Activated T-helper 1 cell treated with anti-CD3 and anti-CD28 coated beads, Interleukin-12 subunit alpha, Interleukin-12 subunit beta, Interleukin-2, Interleukin-4 antibody, amounts not matched to agents 30 ng/mL and 10 ng/mL and 1 ng/mL, durations not matched to agents 14 hours and 24 hours and 36 hours (primary cell): ENCODE data around the gene LMX1B. TPM values are rescaled to one million over a fixed set of nuclear protein-coding genes. Genes with fewer than 3 reads are reported as not detected.

ENCODE experiments used
- DNase-seq: peaks from one replicate; pipeline ENCODE4 v3.0.0; 2021; ENCODE audit warnings: low spot score
- H3K27ac Mint-ChIP-seq: one replicate; pipeline ENCODE4 v1.8.0; 2021; ENCODE audit warnings: mild to moderate bottlenecking, mixed read lengths
- H3K27me3 Mint-ChIP-seq: one replicate; pipeline ENCODE4 v1.8.0; 2022; ENCODE audit warnings: mild to moderate bottlenecking, moderate library complexity, mixed read lengths; ENCODE audit not compliant: insufficient read depth
- H3K36me3 Mint-ChIP-seq: one replicate; pipeline ENCODE4 v1.8.0; 2021; ENCODE audit warnings: low read depth, mixed read lengths
- H3K4me1 Mint-ChIP-seq: one replicate; pipeline ENCODE4 v1.8.0; 2021; ENCODE audit warnings: low read depth, mixed read lengths
- H3K4me3 Mint-ChIP-seq: one replicate; pipeline ENCODE4 v1.8.0; 2021; ENCODE audit warnings: mild to moderate bottlenecking, moderate library complexity, mixed read lengths
- H3K9me3 Mint-ChIP-seq: one replicate; pipeline ENCODE4 v1.8.0; 2021; ENCODE audit warnings: mixed read lengths
- intact Hi-C: fragments of 100-400 bp; cut with micrococcal nuclease; formaldehyde crosslinking; loops from one replicate; pipeline ENCODE4 v1.15.1; 2024
- total RNA-seq: library from RNA; stranded (reverse); gene quantifications from 2 replicates; pipeline ENCODE4 v1.2.3, GENCODE V29; 2022

The LMX1B gene
- total RNA-seq, 1 donor from 2014 or later: not detected

DNA sequence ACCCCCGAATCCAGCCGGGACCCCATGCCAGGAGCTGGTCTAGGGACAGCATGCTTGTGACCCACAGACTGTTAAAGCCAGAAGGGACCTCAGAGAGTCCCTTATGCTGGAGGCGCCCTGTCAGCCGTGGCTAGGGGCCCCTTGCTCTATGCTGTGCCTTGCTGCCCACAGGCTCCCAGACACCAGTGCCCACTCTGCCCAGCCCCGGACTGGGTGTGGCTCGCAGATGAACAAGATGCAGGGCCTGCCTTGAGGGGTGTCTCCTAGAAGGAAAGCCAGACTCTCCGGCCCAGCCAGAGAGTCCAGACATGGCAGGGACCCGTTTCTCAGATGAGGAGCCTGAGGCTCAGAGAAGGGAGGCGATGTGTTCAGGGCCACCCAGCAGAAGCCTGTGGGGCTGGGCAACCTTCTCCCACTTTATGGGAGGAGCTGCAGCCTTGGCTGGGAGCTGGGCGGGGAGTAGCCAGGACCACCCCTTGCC lies 85.7 kb downstream of the LMX1B start:
- no peaks in the 10 kb centered on the region for H3K9me3 Mint-ChIP-seq
- intact Hi-C loops: no loop called here

DNA sequence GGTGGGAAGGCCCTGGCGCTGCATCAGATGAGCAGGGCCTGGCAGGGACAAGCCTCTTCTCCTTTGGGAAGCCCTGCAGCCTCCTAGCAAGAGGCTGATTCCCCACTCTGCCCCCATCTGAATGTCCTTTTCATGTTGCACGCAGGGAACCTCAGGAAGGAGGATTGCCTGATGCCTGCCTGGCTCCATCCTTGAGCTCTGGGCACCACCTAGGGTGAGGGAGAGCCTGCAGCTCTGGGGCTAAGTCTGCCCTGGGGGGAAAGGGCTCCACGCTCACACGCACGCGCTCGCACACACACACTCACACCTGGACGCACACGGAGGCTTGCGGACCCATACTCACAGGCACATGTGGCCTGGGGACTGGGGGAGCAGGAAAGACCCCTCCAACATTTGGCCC lies 86.6 kb downstream of the LMX1B start:
- Mint-ChIP-seq H3K9me3 (no peaks in the 10 kb centered on the region), H3K27me3 (peaks cover 7% of the 10 kb centered on the region), H3K4me1 (peaks cover 12% of the 10 kb centered on the region), H3K27ac (no peak overlapping the region), H3K36me3 (no peaks in the 10 kb centered on the region), H3K4me3 (no peak overlapping the region)
- no peak for DNase-seq
- intact Hi-C loops: loop anchor here (10.0 kb wide), 1 partner anchor 185 kb away; no protein-coding TSS in a partner anchor

More for the DNA sequence above, 85.7 kb downstream of the LMX1B start:
- H3K4me3 Mint-ChIP-seq: no peak overlapping the region
- H3K36me3 Mint-ChIP-seq: no peaks in the 10 kb centered on the region
- H3K27ac Mint-ChIP-seq: no peak overlapping the region
- peaks cover 3% of the 10 kb centered on the region for H3K27me3 Mint-ChIP-seq
- DNase-seq: no peak
- H3K4me1 Mint-ChIP-seq: peaks cover 3% of the 10 kb centered on the region

GRCh38 chr9:126700903-126701812 lies 87.4 kb downstream of the LMX1B start:
- no peak for DNase-seq
- H3K4me1 Mint-ChIP-seq: peaks cover 15% of the 10 kb centered on the region
- H3K27ac Mint-ChIP-seq: no peak overlapping the region
- no peaks in the 10 kb centered on the region for H3K9me3 Mint-ChIP-seq
- no peak overlapping the region for H3K4me3 Mint-ChIP-seq
- H3K36me3 Mint-ChIP-seq: no peaks in the 10 kb centered on the region
- intact Hi-C loops: loop anchor here (10.0 kb wide), 1 partner anchor 186 kb away; no protein-coding TSS in a partner anchor
- H3K27me3 Mint-ChIP-seq: peaks cover 8% of the 10 kb centered on the region

DNA sequence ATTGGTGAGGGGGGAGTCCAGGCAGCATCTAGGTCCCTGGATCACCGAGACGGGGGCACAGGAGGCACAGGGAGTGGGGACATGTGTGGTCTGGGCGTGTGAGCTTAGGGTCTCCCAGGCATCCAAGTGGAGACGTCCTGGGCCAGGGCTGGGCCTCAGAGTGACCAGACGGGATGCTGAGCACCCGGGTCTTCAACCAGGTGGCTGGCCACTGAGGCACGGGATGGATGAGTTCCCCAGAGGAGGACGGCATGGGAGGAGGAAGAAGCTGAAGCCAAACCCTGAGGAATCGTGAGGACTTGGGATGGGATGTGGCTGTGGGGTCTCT lies 88.0 kb downstream of the LMX1B start:
- no peak overlapping the region for H3K27ac Mint-ChIP-seq
- H3K36me3 Mint-ChIP-seq: no peaks in the 10 kb centered on the region
- H3K9me3 Mint-ChIP-seq: no peaks in the 10 kb centered on the region
- no peak for DNase-seq
- H3K27me3 Mint-ChIP-seq: peaks cover 8% of the 10 kb centered on the region
- intact Hi-C loops: loop anchor here (10.0 kb wide), 1 partner anchor 187 kb away; no protein-coding TSS in a partner anchor
- H3K4me3 Mint-ChIP-seq: no peak overlapping the region
- peaks cover 15% of the 10 kb centered on the region for H3K4me1 Mint-ChIP-seq

GRCh38 chr9:126702151-126703001 lies 88.6 kb downstream of the LMX1B start:
- H3K27me3 Mint-ChIP-seq: peaks cover 8% of the 10 kb centered on the region
- no peak for DNase-seq
- peaks cover 15% of the 10 kb centered on the region for H3K4me1 Mint-ChIP-seq
- H3K4me3 Mint-ChIP-seq: no peak overlapping the region
- H3K27ac Mint-ChIP-seq: no peak overlapping the region
- no peaks in the 10 kb centered on the region for H3K36me3 Mint-ChIP-seq
- H3K9me3 Mint-ChIP-seq: no peaks in the 10 kb centered on the region
- intact Hi-C loops: loop anchor here (10.0 kb wide), 1 partner anchor 188 kb away; no protein-coding TSS in a partner anchor

- intact Hi-C loops: loop anchor here (10.0 kb wide), 1 partner anchor 188 kb away; no protein-coding TSS in a partner anchor
- H3K27ac Mint-ChIP-seq: no peak overlapping the region
- DNase-seq: no peak
- H3K9me3 Mint-ChIP-seq: no peaks in the 10 kb centered on the region
- H3K27me3 Mint-ChIP-seq: peaks cover 10% of the 10 kb centered on the region
- H3K4me3 Mint-ChIP-seq: no peak overlapping the region
- no peaks in the 10 kb centered on the region for H3K36me3 Mint-ChIP-seq
- H3K4me1 Mint-ChIP-seq: peaks cover 15% of the 10 kb centered on the region
Observed at GRCh38 chr9:126703002-126703865, 89.5 kb downstream of the LMX1B start.

DNA sequence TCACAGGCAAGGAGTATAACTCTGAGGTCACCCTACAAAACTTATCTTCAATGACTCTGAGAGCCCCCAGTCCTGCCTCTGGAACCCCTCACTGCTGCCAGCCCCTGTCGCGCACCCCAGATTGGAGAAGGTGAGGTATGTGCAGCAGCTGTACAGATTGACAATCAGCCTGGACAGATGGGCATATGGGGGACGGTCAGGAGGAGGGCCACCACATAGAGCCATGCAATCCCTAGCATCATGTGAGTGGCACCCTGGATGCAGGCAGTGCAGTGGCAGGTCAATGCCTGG lies 90.1 kb downstream of the LMX1B start:
- Mint-ChIP-seq H3K36me3 (no peaks in the 10 kb centered on the region), H3K4me3 (no peak overlapping the region), H3K27ac (no peak overlapping the region), H3K27me3 (peaks cover 10% of the 10 kb centered on the region), H3K9me3 (no peaks in the 10 kb centered on the region), H3K4me1 (peaks cover 15% of the 10 kb centered on the region)
- no peak for DNase-seq
- intact Hi-C loops: loop anchor here (2.0 to 10.0 kb wide), 2 partner anchors 43 to 189 kb away; no protein-coding TSS in a partner anchor

- Mint-ChIP-seq H3K27ac (no peak overlapping the region), H3K9me3 (no peaks in the 10 kb centered on the region), H3K4me3 (peak overlapping the region; percentile 8), H3K4me1 (peaks cover 15% of the 10 kb centered on the region), H3K36me3 (no peaks in the 10 kb centered on the region), H3K27me3 (peaks cover 10% of the 10 kb centered on the region)
- no peak for DNase-seq
- intact Hi-C loops: loop anchor here (2.0 to 10.0 kb wide), 2 partner anchors 42 to 190 kb away; no protein-coding TSS in a partner anchor
Observed at GRCh38 chr9:126704157-126704891, 90.6 kb downstream of the LMX1B start.

DNA sequence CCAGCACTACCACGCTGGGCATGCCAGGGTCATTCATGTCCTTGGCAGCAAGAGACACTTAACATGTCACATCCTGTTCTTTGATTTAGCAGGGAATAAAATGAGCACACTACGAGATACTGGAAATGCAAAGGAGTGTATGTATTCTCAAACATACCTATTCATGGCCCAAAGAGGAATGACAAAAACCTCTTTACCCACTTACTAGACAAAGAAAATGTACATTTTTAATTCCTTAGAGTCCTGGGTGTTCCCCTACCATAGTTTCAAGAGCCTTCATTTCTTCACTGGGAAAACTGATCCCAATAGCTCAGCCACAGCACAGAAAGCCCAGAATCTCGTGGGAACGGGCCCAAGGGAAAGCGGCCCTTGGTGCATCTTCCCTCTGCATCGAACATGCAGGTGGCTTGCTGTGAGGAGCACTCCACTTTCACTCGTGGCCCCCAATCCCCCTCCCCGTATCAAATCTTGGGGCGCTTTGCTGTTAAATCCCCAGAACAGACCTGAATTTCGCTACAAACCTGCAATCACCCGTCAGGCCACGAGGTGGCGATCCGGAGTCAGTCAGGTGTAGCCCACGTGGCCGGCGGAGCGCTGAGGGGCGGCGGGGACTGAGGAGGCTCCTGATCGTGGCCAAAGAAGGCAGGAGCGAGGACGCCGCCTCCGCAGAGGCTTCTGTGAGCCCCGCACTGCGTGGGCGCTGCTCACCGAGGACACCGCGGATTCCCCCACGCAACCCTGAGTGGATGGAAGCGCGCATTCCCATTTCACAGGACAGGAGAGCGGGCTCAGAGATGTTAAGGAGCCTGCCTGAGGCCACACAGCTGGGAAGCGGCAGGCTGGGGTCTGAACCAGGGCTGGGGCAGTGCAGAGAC lies 91.4 kb downstream of the LMX1B start:
- Mint-ChIP-seq H3K27ac (no peak overlapping the region), H3K4me1 (peaks cover 15% of the 10 kb centered on the region), H3K36me3 (no peaks in the 10 kb centered on the region), H3K4me3 (peak overlapping the region; percentile 47), H3K9me3 (no peaks in the 10 kb centered on the region), H3K27me3 (peaks cover 10% of the 10 kb centered on the region)
- intact Hi-C loops: loop anchor here (1.0 to 10.0 kb wide), 5 partner anchors 17 to 209 kb away; partner anchors contain the start of gene RALGPS1
- peak; percentile 77 for DNase-seq

GRCh38 chr9:126705767-126706697 lies 92.3 kb downstream of the LMX1B start:
- intact Hi-C loops: loop anchor here (1.0 to 10.0 kb wide), 5 partner anchors 16 to 208 kb away; partner anchors contain the start of gene RALGPS1
- Mint-ChIP-seq H3K9me3 (no peaks in the 10 kb centered on the region), H3K4me3 (peak overlapping the region; percentile 47)

More at GRCh38 chr9:126705767-126706697, 92.3 kb downstream of the LMX1B start:
- Mint-ChIP-seq H3K4me1 (peaks cover 15% of the 10 kb centered on the region), H3K36me3 (no peaks in the 10 kb centered on the region), H3K27me3 (peaks cover 10% of the 10 kb centered on the region), H3K27ac (no peak overlapping the region)
- peak; percentile 64 for DNase-seq
